KMS-11 (cell line): Measurements from ENCODE around the gene EEPD1.
A peak's percentile ranks its signal among the peaks of the same experiment; 100 is the strongest.
"Not testable (repeated sequence)": the region's sequence is repeated elsewhere in the genome, so short reads cannot be mapped to it uniquely, and the experiment has no call there.

Source experiments
- H2AFZ ChIP-seq: fragments of 200-600 bp; sonication (generic); 2 replicates; pipeline ENCODE4 v1.6.1; 2016; ENCODE audit warnings: antibody characterized with exemption, mixed run types, low read depth
- H3K27ac ChIP-seq: fragments of 200-600 bp; sonication (generic); 2 replicates; pipeline ENCODE4 v1.6.1; 2016; ENCODE audit warnings: mild to moderate bottlenecking, mixed run types
- H3K27me3 ChIP-seq: fragments of 200-600 bp; sonication (generic); 2 replicates; pipeline ENCODE4 v1.6.1; 2017; ENCODE audit warnings: mild to moderate bottlenecking, low read depth, mixed run types, moderate library complexity; ENCODE audit not compliant: insufficient read depth
- H3K36me3 ChIP-seq: fragments of 200-600 bp; sonication (generic); 2 replicates; pipeline ENCODE4 v1.6.1; 2017; ENCODE audit warnings: mild to moderate bottlenecking, mixed run types; ENCODE audit not compliant: insufficient read depth
- H3K4me1 ChIP-seq: fragments of 200-600 bp; sonication (generic); 2 replicates; pipeline ENCODE4 v1.6.1; 2016; ENCODE audit warnings: mild to moderate bottlenecking, low read depth, mixed run types; ENCODE audit not compliant: poor library complexity, severe bottlenecking
- H3K4me2 ChIP-seq: fragments of 200-600 bp; sonication (generic); 2 replicates; pipeline ENCODE4 v1.7.0; 2016; ENCODE audit warnings: mild to moderate bottlenecking, mixed run types
- H3K4me3 ChIP-seq: fragments of 200-600 bp; sonication (generic); IDR thresholded peaks from 2 replicates; pipeline ENCODE4 v1.6.1; 2017; ENCODE audit warnings: low read depth, low read length, mixed read lengths; ENCODE audit not compliant: insufficient read depth
- H3K79me2 ChIP-seq: fragments of 200-600 bp; sonication (generic); 2 replicates; pipeline ENCODE4 v1.6.1; 2016; ENCODE audit warnings: low read depth, mixed run types; ENCODE audit not compliant: insufficient read depth
- H3K9ac ChIP-seq: fragments of 200-600 bp; sonication (generic); 2 replicates; pipeline ENCODE4 v1.6.1; 2016; ENCODE audit warnings: mild to moderate bottlenecking, mixed run types
- H4K20me1 ChIP-seq: fragments of 200-600 bp; sonication (generic); 2 replicates; pipeline ENCODE4 v1.6.1; 2016; ENCODE audit warnings: mild to moderate bottlenecking, mixed run types; ENCODE audit not compliant: insufficient read depth
- CTCF ChIP-seq: fragments of 200-600 bp; sonication (generic); conservative IDR thresholded peaks from 2 replicates; pipeline ENCODE4 v1.6.1; 2017; ENCODE audit warnings: low read depth, mild to moderate bottlenecking, antibody characterized with exemption, low read length, moderate library complexity, mixed read lengths

EEPD1 gene

GRCh38 chr7:36148422-36149065 lies 4.5 kb upstream of the EEPD1 start:
- Histone ChIP-seq H3K36me3 (no peaks in the 10 kb centered on the region), H3K27ac (no peak overlapping the region), H3K9ac (no peak overlapping the region), H3K79me2 (no peaks in the 10 kb centered on the region), H3K4me1 (peaks cover 6% of the 10 kb centered on the region), H3K4me2 (no peak overlapping the region), H3K27me3 (no peaks in the 10 kb centered on the region), H2AFZ (no peak overlapping the region), H3K4me3 (no peak overlapping the region), H4K20me1 (no peaks in the 10 kb centered on the region)
- TF ChIP-seq CTCF = no peak

GRCh38 chr7:36149240-36149639 lies 3.8 kb upstream of the EEPD1 start:
- not testable (repeated sequence) for H3K27ac ChIP-seq, H2AFZ ChIP-seq, H3K27me3 ChIP-seq, H3K4me1 ChIP-seq, H4K20me1 ChIP-seq, H3K9ac ChIP-seq, H3K79me2 ChIP-seq, H3K4me2 ChIP-seq, H3K36me3 ChIP-seq, H3K4me3 ChIP-seq

- Histone ChIP-seq H3K4me2 (no peak overlapping the region), H4K20me1 (no peaks in the 10 kb centered on the region), H3K27me3 (no peaks in the 10 kb centered on the region), H3K27ac (no peak overlapping the region), H3K36me3 (no peaks in the 10 kb centered on the region), H3K4me3 (no peak overlapping the region), H2AFZ (no peak overlapping the region), H3K9ac (no peak overlapping the region), H3K4me1 (peaks cover 6% of the 10 kb centered on the region), H3K79me2 (no peaks in the 10 kb centered on the region)
- no peak for TF ChIP-seq CTCF
These were observed 3.2 kb upstream of the EEPD1 start for GRCh38 chr7:36149694-36150452.

GRCh38 chr7:36151921-36152755 lies 916 bp upstream of the EEPD1 start:
- TF ChIP-seq CTCF = no peak
- H3K4me3 ChIP-seq = no peak overlapping the region
- H3K27ac ChIP-seq = no peak overlapping the region
- peaks cover 6% of the 10 kb centered on the region for H3K4me1 ChIP-seq
- no peaks in the 10 kb centered on the region for H3K36me3 ChIP-seq
- H4K20me1 ChIP-seq = no peaks in the 10 kb centered on the region
- no peaks in the 10 kb centered on the region for H3K79me2 ChIP-seq
- H3K27me3 ChIP-seq = no peaks in the 10 kb centered on the region
- H3K4me2 ChIP-seq = peak overlapping the region; percentile 64
- H3K9ac ChIP-seq = no peak overlapping the region
- peak overlapping the region; percentile 77 for H2AFZ ChIP-seq
